Body of pancreas (tissue), 4 donors: ENCODE results near the gene CCDC30. TPM values are rescaled to one million over a fixed set of nuclear protein-coding genes. Genes with fewer than 3 reads are reported as not detected.
"Not testable (repeated sequence)": the region's sequence is repeated elsewhere in the genome, so short reads cannot be mapped to it uniquely, and the experiment has no call there.

Source experiments
- ATAC-seq: fragments of 150-250 bp; one replicate; pipeline ENCODE4 v1.9.1; 2016
- DNase-seq, 4 donors: peaks; one replicate each; pipeline ENCODE4 v3.0.0-alpha.2; 2019
- H3K27ac ChIP-seq, 4 donors: fragments of 200-600 bp; sonication (generic); 1 replicate in 3 of 4; 2 replicates in 1 of 4; pipeline versions ENCODE4 v1.5.1 to v1.6.1; 2016 to 2019; ENCODE audit warnings: mild to moderate bottlenecking in 1 of 4, mixed read lengths in 1 of 4, moderate library complexity in 1 of 4
- H3K27me3 ChIP-seq, 2 donors: fragments of 200-600 bp; sonication (generic); one replicate each; pipeline ENCODE4 v1.6.0; 2016; ENCODE audit warnings: mild to moderate bottlenecking in 1 of 2
- H3K36me3 ChIP-seq, 2 donors: fragments of 200-600 bp; sonication (generic); replicated peaks in 1 of 2; 2 replicates each; pipeline ENCODE4 v1.5.1; 2016; ENCODE audit warnings: low read depth in 2 of 2; ENCODE audit not compliant: insufficient read depth in 1 of 2
- H3K4me1 ChIP-seq: fragments of 200-600 bp; sonication (generic); one replicate; pipeline ENCODE4 v1.6.0; 2016
- H3K4me3 ChIP-seq, 2 donors: fragments of 200-600 bp; sonication (generic); 1 replicate in 1 of 2; 2 replicates in 1 of 2; pipeline ENCODE4 v1.5.1; 2016 to 2019
- H3K9me3 ChIP-seq, 3 donors: fragments of 200-600 bp; sonication (generic); 1 replicate in 2 of 3; 2 replicates in 1 of 3; pipeline ENCODE4 v1.5.1; 2016
- POLR2A ChIP-seq, 3 donors: fragments of 450-650 bp; IDR thresholded peaks; one replicate each; pipeline ENCODE4 v1.6.1; 2016; ENCODE audit warnings: antibody characterized with exemption in 3 of 3, mild to moderate bottlenecking in 2 of 3
- WGBS, 2 donors: methylation state at CpG; one replicate each; pipeline ENCODE4 v1.1.5; 2017; 5-methylcytosine and 5-hydroxymethylcytosine counted together
- intact Hi-C: fragments of 100-400 bp; cut with DNase I; formaldehyde crosslinking; loops from one replicate; pipeline ENCODE4 v1.15.1; 2023
- total RNA-seq, 2 donors: library from RNA; depleted of rRNA; stranded (reverse); fragments of >200 nt; gene quantifications; one replicate each; pipeline ENCODE4 v1.1.0, GENCODE V29; 2016
- TF ChIP-seq, protein P1 (sequence below), 7 experiments: fragments of 450-650 bp in 4 of 7; fragments of 200-600 bp in 3 of 7; sonication (generic) in 3 of 7; IDR thresholded peaks; one replicate each; pipeline ENCODE4 v1.5.1; 2016 to 2019; ENCODE audit warnings: antibody characterized with exemption in 7 of 7

Gene CCDC30
- total RNA-seq, 2 donors from 2014 or later, result 2.3 to 8.9 TPM

DNA sequence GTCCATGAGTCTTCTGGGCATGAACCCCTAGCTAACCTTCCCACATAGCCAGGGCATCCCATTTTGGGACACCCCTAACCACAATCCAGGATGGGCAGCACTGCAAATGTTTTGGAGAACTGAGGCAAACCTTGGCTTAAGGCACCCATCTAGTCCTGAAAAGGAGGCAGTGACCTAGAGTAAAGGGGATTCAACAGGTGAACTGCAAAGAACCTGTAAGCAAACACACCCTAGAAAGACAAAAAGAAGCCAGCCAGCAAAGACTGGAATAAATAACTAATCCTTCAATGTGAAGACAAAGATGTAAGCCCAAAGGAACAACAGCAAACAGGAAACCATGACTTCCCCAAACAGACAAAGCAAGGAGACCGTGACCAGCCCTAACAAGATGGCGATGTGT, 138.4 kb downstream of the CCDC30 start:
- no peaks in the 10 kb centered on the region for H3K36me3 ChIP-seq
- intact Hi-C loops, result no loop called here
- no peaks in the 10 kb centered on the region for H3K4me1 ChIP-seq
- no peak for DNase-seq
- H3K27me3 ChIP-seq, result no peaks in the 10 kb centered on the region
- WGBS, 2 donors, result 92 to 98% methylated on average over 2 of the region's 2 CpGs
- H3K27ac ChIP-seq, result no peak overlapping the region
- no peaks in the 10 kb centered on the region for H3K9me3 ChIP-seq
- TF ChIP-seq, protein P1, sequence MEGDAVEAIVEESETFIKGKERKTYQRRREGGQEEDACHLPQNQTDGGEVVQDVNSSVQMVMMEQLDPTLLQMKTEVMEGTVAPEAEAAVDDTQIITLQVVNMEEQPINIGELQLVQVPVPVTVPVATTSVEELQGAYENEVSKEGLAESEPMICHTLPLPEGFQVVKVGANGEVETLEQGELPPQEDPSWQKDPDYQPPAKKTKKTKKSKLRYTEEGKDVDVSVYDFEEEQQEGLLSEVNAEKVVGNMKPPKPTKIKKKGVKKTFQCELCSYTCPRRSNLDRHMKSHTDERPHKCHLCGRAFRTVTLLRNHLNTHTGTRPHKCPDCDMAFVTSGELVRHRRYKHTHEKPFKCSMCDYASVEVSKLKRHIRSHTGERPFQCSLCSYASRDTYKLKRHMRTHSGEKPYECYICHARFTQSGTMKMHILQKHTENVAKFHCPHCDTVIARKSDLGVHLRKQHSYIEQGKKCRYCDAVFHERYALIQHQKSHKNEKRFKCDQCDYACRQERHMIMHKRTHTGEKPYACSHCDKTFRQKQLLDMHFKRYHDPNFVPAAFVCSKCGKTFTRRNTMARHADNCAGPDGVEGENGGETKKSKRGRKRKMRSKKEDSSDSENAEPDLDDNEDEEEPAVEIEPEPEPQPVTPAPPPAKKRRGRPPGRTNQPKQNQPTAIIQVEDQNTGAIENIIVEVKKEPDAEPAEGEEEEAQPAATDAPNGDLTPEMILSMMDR (IDR thresholded peaks at IDR 0.05), result no peak
- no peak for TF ChIP-seq POLR2A (IDR thresholded peaks at IDR 0.05)
- H3K4me3 ChIP-seq, result no peak overlapping the region
- no peak for ATAC-seq

DNA sequence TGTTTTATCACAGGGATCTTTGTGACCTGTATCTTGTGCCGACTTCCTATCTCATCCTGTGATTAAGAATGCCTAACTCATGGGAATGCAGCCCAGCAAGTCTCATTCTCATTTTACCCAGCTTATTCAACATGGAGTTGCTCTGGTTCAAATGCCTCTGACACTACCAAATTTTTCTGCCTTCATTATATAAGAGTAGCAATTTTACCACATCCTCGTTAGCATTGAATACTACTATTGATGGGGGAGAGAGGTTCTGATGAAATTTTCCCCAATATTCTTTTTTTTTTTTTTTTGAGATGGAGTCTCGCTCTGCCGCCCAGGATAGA, 150.7 kb downstream of the CCDC30 start:
- Histone ChIP-seq H3K36me3 (no peaks in the 10 kb centered on the region), H3K9me3 (no peaks in the 10 kb centered on the region), H3K27me3 (no peaks in the 10 kb centered on the region), H3K4me3 (no peak overlapping the region), H3K4me1 (no peaks in the 10 kb centered on the region), H3K27ac (no peak overlapping the region)
- intact Hi-C loops, result loop anchor here (10.0 kb wide), 1 partner anchor 109 kb away; no protein-coding TSS in a partner anchor
- no peak for ATAC-seq
- 85 to 88% methylated on average over 4 of the region's 4 CpGs for WGBS, 2 donors
- TF ChIP-seq POLR2A (IDR thresholded peaks at IDR 0.05), result no peak
- TF ChIP-seq, protein P1 (IDR thresholded peaks at IDR 0.05), result no peak
- no peak for DNase-seq

DNA sequence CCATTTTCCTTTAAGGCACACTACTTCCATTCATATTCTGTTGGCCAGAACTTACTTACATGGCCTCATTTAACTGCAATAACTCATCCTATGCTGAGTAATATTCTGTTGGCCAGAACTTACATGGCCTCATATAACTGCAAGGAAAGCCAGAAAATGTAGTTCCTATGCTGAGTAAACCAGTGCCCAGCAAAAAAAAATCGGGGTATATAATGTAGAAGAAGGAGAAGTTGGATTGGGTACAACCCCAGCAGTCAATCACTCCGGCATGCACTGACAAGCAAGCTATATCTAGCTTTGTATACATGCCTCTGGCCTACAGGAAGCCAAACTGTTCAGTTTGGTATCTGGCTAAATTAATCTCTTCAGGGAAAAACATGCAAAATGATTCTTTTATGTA, 155.8 kb downstream of the CCDC30 start:
- Histone ChIP-seq H3K9me3 (no peaks in the 10 kb centered on the region), H3K4me1 (no peaks in the 10 kb centered on the region), H3K36me3 (no peaks in the 10 kb centered on the region), H3K27ac (no peak overlapping the region), H3K27me3 (no peaks in the 10 kb centered on the region), H3K4me3 (no peak overlapping the region)
- DNase-seq (no peak), ATAC-seq (no peak)
- TF ChIP-seq POLR2A (IDR thresholded peaks at IDR 0.05), result no peak
- intact Hi-C loops, result loop anchor here (10.0 kb wide), 1 partner anchor 114 kb away; no protein-coding TSS in a partner anchor
- WGBS, 2 donors, result 69 to 73% methylated on average over 2 of the region's 2 CpGs

DNA sequence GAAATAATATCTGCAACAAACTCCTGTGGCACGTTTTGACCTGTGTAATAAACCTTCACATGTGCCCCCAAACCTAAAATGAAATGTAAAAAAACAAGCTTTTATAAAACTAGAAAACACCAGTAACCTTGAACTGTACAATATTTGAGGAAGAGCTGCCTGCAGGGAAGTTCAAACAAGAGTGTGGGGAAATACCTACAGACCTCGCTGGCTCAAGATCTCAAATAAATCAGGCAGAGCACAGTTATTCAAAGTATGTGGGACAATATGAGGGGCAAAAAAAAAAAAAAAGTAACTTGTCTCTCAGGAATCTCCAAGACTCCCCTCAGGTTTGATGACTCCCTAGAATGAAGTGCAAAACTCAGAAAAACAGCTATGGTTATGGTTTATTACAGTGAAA, 157.2 kb downstream of the CCDC30 start:
- H3K27ac ChIP-seq, result no peak overlapping the region
- no peaks in the 10 kb centered on the region for H3K36me3 ChIP-seq
- TF ChIP-seq, protein P1 (IDR thresholded peaks at IDR 0.05), result no peak
- no peak for TF ChIP-seq POLR2A (IDR thresholded peaks at IDR 0.05)
- DNase-seq, result no peak
- no peaks in the 10 kb centered on the region for H3K9me3 ChIP-seq
- no peak for ATAC-seq
- H3K27me3 ChIP-seq, result no peaks in the 10 kb centered on the region
- no peak overlapping the region for H3K4me3 ChIP-seq
- intact Hi-C loops, result no loop called here
- H3K4me1 ChIP-seq, result no peaks in the 10 kb centered on the region
- WGBS, 2 donors, result 28 to 29% methylated on average over 2 of the region's 2 CpGs

DNA sequence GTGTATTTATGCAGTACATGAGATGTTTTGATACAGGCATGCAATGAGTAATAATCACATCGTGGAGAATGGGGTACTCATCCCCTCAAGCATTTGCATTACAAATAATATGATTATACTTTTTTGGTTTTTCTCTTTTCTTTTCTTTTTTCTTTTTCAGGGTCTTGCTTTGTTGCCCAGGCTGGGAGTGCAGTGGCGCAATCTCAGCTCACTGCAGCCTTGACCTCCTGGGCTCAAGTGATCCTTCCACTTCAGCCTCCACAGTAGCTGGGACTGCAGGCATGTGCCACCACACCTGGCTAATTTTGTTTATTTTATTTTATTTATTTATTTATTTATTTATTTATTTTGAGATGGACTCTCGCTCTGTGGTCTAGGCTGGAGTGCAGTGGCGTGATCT, 158.1 kb downstream of the CCDC30 start:
- intact Hi-C loops, DNase-seq, H3K36me3 ChIP-seq, H3K27me3 ChIP-seq, H3K4me3 ChIP-seq, H3K4me1 ChIP-seq, H3K27ac ChIP-seq, H3K9me3 ChIP-seq, ATAC-seq: not testable (repeated sequence)
- WGBS, 2 donors, result 94 to 98% methylated on average over 4 of the region's 4 CpGs

DNA sequence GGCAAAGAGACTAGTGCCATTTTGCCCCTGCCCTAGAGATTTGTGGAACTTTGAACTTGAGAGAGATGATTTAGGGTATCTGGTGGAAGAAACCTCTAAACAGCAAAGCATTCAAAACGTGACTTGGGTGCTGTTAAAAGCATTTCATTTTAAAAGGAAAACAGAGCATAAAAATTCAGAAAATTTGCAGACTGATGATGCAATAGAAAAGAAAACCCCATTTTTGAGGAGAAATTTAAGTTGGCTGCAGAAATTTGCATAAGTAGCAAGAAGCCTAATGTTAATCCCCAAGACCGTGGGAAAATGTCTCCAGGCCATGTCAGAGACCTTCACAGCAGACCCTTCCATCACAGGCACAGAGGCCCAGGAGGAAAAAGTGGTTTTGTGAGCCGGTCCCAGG, 164.1 kb downstream of the CCDC30 start:
- DNase-seq, H3K4me3 ChIP-seq, H3K27me3 ChIP-seq, ATAC-seq, H3K27ac ChIP-seq, H3K36me3 ChIP-seq, intact Hi-C loops, H3K4me1 ChIP-seq, H3K9me3 ChIP-seq: not testable (repeated sequence)
- WGBS, 2 donors, result 85 to 88% methylated on average over 3 of the region's 3 CpGs
